H9 (cell line): ENCODE results near the gene EML2. TPM values are rescaled to one million over a fixed set of nuclear protein-coding genes. Genes with fewer than 3 reads are reported as not detected.

Experiments
- DNase-seq: peaks from one replicate; pipeline ENCODE4 v3.0.0-alpha.2; 2017
- H2AFZ ChIP-seq: one replicate; pipeline ENCODE4 v1.6.1; 2013; ENCODE audit warnings: mild to moderate bottlenecking, low read length, control low read depth, moderate library complexity
- H2AK5ac ChIP-seq: 2 replicates; pipeline ENCODE4 v1.6.1; 2013; ENCODE audit warnings: low read length, control low read depth, mixed read lengths; ENCODE audit not compliant: insufficient read length
- H2BK120ac ChIP-seq: one replicate; pipeline ENCODE4 v1.6.1; 2013; ENCODE audit warnings: low read depth, mild to moderate bottlenecking, low read length, control low read depth, inconsistent platforms; ENCODE audit not compliant: poor library complexity, severe bottlenecking
- H2BK12ac ChIP-seq: 2 replicates; pipeline ENCODE4 v1.6.1; 2013; ENCODE audit warnings: low read length, control low read depth, mixed read lengths, low read depth; ENCODE audit not compliant: insufficient read length
- H2BK15ac ChIP-seq: 2 replicates; pipeline ENCODE4 v1.6.1; 2013; ENCODE audit warnings: low read depth, low read length, control low read depth
- H2BK20ac ChIP-seq: one replicate; pipeline ENCODE4 v1.6.1; 2013; ENCODE audit warnings: low read depth, mild to moderate bottlenecking, low read length, control low read depth, inconsistent platforms; ENCODE audit not compliant: poor library complexity, severe bottlenecking
- H2BK5ac ChIP-seq: 2 replicates; pipeline ENCODE4 v1.6.1; 2013; ENCODE audit warnings: low read length, control low read depth, mixed read lengths; ENCODE audit not compliant: insufficient read length
- H3K14ac ChIP-seq: 2 replicates; pipeline ENCODE4 v1.6.1; 2013; ENCODE audit warnings: low read length, control low read depth; ENCODE audit not compliant: insufficient read depth
- H3K18ac ChIP-seq: 2 replicates; pipeline ENCODE4 v1.6.1; 2013; ENCODE audit warnings: low read depth, mild to moderate bottlenecking, mixed read lengths, low read length, control low read depth; ENCODE audit not compliant: insufficient read length
- H3K23ac ChIP-seq: 2 replicates; pipeline ENCODE4 v1.6.1; 2013; ENCODE audit warnings: low read length, control low read depth, mixed read lengths, low read depth; ENCODE audit not compliant: insufficient read length
- H3K23me2 ChIP-seq: 2 replicates; pipeline ENCODE4 v1.6.1; 2013; ENCODE audit warnings: low read depth, mild to moderate bottlenecking, mixed read lengths, low read length, control low read depth; ENCODE audit not compliant: insufficient read length, poor library complexity, severe bottlenecking
- H3K27ac ChIP-seq: 2 replicates; pipeline ENCODE4 v1.5.1; 2013; ENCODE audit warnings: low read length, control low read depth, mixed read lengths, low read depth; ENCODE audit not compliant: insufficient read length
- H3K27me3 ChIP-seq: 2 replicates; pipeline ENCODE4 v1.6.1; 2013; ENCODE audit warnings: low read length, control low read depth, inconsistent platforms; ENCODE audit not compliant: insufficient read depth
- H3K4ac ChIP-seq: 2 replicates; pipeline ENCODE4 v1.6.1; 2013; ENCODE audit warnings: low read depth, mild to moderate bottlenecking, control low read depth, inconsistent platforms, low read length, moderate library complexity
- H3K4me1 ChIP-seq: 2 replicates; pipeline ENCODE4 v1.6.1; 2013; ENCODE audit warnings: low read length, control low read depth, inconsistent platforms; ENCODE audit not compliant: insufficient read depth
- H3K4me2 ChIP-seq: 2 replicates; pipeline ENCODE4 v1.6.1; 2013; ENCODE audit warnings: low read length, control low read depth, mixed read lengths; ENCODE audit not compliant: insufficient read length, insufficient read depth
- H3K56ac ChIP-seq: 2 replicates; pipeline ENCODE4 v1.6.1; 2013; ENCODE audit warnings: low read depth, mild to moderate bottlenecking, mixed read lengths, low read length, control low read depth; ENCODE audit not compliant: insufficient read length
- H3K79me1 ChIP-seq: 2 replicates; pipeline ENCODE4 v1.6.1; 2013; ENCODE audit warnings: low read depth, mild to moderate bottlenecking, moderate library complexity, low read length, control low read depth, inconsistent platforms; ENCODE audit not compliant: insufficient read depth, poor library complexity, severe bottlenecking
- H3K79me2 ChIP-seq: 2 replicates; pipeline ENCODE4 v1.6.1; 2013; ENCODE audit warnings: low read length, control low read depth, inconsistent platforms; ENCODE audit not compliant: insufficient read depth
- H3K9ac ChIP-seq: 2 replicates; pipeline ENCODE4 v1.6.1; 2013; ENCODE audit warnings: low read length, control low read depth, mixed read lengths; ENCODE audit not compliant: insufficient read length; ENCODE audit errors: extremely low read depth
- H3K9me3 ChIP-seq: one replicate; pipeline ENCODE4 v1.6.1; 2013; ENCODE audit warnings: low read depth, low read length, inconsistent platforms; ENCODE audit not compliant: control insufficient read depth
- H3T11ph ChIP-seq: one replicate; pipeline ENCODE4 v1.6.1; 2013; ENCODE audit warnings: mild to moderate bottlenecking, low read length, control low read depth, inconsistent platforms
- H4K20me1 ChIP-seq: one replicate; pipeline ENCODE4 v1.6.1; 2013; ENCODE audit not compliant: control insufficient read depth, insufficient read length, insufficient read depth
- H4K5ac ChIP-seq: 2 replicates; pipeline ENCODE4 v1.6.1; 2013; ENCODE audit warnings: low read depth, mild to moderate bottlenecking, mixed read lengths, low read length, control low read depth; ENCODE audit not compliant: insufficient read length
- H4K8ac ChIP-seq: replicated peaks from 2 replicates; pipeline ENCODE4 v1.6.1; 2013; ENCODE audit warnings: low read length, control low read depth, mixed read lengths, low read depth; ENCODE audit not compliant: insufficient read length
- H4K91ac ChIP-seq: 2 replicates; pipeline ENCODE4 v1.6.1; 2013; ENCODE audit warnings: low read depth, mild to moderate bottlenecking, moderate library complexity, mixed read lengths, low read length, control low read depth; ENCODE audit not compliant: insufficient read length
- H3K27ac Mint-ChIP-seq, 3 experiments: 2 replicates in 2 of 3; 3 replicates in 1 of 3; pipeline ENCODE4 v1.8.0; 2020 to 2021; ENCODE audit warnings: mixed read lengths in 3 of 3, mild to moderate bottlenecking in 1 of 3, moderate library complexity in 1 of 3
- H3K27me3 Mint-ChIP-seq: 2 replicates; pipeline ENCODE4 v1.8.0; 2021; ENCODE audit warnings: low read depth, mild to moderate bottlenecking, moderate library complexity, mixed read lengths
- H3K36me3 Mint-ChIP-seq, 3 experiments: 2 replicates in 2 of 3; 3 replicates in 1 of 3; pipeline ENCODE4 v1.8.0; 2020 to 2021; ENCODE audit warnings: low read depth in 3 of 3, mixed read lengths in 3 of 3; ENCODE audit not compliant: insufficient read depth in 1 of 3
- H3K4me1 Mint-ChIP-seq, 2 experiments: 2 replicates each; pipeline ENCODE4 v1.8.0; 2020; ENCODE audit warnings: mixed read lengths in 2 of 2
- H3K4me3 Mint-ChIP-seq, 2 experiments: 2 replicates in 1 of 2; 3 replicates in 1 of 2; pipeline ENCODE4 v1.8.0; 2020 to 2021; ENCODE audit warnings: mild to moderate bottlenecking in 2 of 2, mixed read lengths in 2 of 2, moderate library complexity in 1 of 2
- H3K9me3 Mint-ChIP-seq, 2 experiments: 2 replicates in 1 of 2; 3 replicates in 1 of 2; pipeline ENCODE4 v1.8.0; 2020; ENCODE audit warnings: mild to moderate bottlenecking in 2 of 2, mixed read lengths in 2 of 2, moderate library complexity in 1 of 2
- CTCF ChIP-seq: fragments of 200-600 bp; sonication (generic); conservative IDR thresholded peaks from 3 replicates; pipeline ENCODE4 v1.8.0; 2021; ENCODE audit warnings: antibody characterized with exemption, mild to moderate bottlenecking
- WGBS: extraction: QIAGEN DNeasy Blood & Tissue Kit; methylation state at CpG from one replicate; pipeline ENCODE4 v1.1.7; 2013; ENCODE audit warnings: missing lambda C conversion rate, low lambda C conversion rate, mixed read lengths; ENCODE audit not compliant: insufficient read length; ENCODE audit errors: extremely low coverage; 5-methylcytosine and 5-hydroxymethylcytosine counted together
- total RNA-seq: library from RNA; stranded (reverse); gene quantifications from 2 replicates; pipeline ENCODE4 v1.2.1, GENCODE V29; 2021

Gene EML2
- total RNA-seq, 1 experiment from 2014 or later = 22.6 TPM

DNA sequence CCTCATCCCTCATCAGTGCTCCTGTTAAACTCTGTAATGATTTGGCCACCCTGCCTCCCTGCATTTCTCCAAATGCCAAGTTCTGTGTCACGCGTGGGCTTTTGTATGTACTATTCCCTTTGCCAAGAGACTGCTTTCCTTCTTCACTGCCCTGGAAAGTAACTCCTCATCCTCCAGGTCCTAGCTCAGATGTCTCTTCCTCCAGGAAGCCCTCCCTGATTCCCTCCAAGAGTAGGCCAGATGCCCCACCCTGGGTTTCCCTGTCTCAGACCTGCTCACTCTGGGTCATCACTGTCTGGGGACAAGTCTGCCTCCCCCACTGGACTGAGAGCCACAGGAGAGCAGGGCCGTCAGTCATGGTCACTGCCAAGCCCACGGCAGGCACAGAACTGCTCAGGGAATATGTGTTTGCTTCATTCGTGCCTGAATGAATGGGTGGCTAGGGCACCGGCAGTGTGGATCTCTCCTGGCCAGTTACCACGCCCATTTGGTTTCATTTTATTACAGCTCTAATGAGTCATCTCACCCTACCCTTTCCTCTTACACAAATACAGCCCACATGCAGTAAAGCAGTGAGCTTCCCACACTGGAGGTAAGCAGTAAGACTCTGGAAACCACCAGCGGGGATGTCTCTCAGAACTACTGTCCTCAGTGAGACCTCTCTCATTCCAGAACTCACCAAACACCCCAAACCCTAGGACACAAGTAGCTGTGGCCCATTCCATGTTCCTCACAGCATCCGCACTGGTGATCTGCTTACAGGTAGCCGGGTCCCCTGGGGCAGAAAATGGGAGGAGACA lies 25.1 kb downstream of the EML2 start:
- no peak for TF ChIP-seq CTCF
- no peak overlapping the region for H2BK5ac ChIP-seq
- Mint-ChIP-seq H3K9me3 (peaks cover 0 to 7% of the 10 kb centered on the region in 2 experiments; a peak in 2 of 5 replicates), H3K27me3 (no peaks in the 10 kb centered on the region; the same call in 1 of the 2 replicates), H3K36me3 (peaks cover 14 to 47% (median 40%) of the 10 kb centered on the region in 3 experiments), H3K27ac (peak overlapping the region in 1 of 3 experiments; percentile 57; a peak in 2 of 7 replicates), H3K4me1 (peaks cover 5 to 17% of the 10 kb centered on the region in 2 experiments; a peak in 3 of 4 replicates), H3K4me3 (peak overlapping the region in 1 of 2 experiments; percentile 41; a peak in 2 of 5 replicates)
- peaks cover 6% of the 10 kb centered on the region for H3K23me2 ChIP-seq
- no peaks in the 10 kb centered on the region for H3K27me3 ChIP-seq
- no peak overlapping the region for H3K9ac ChIP-seq
- no peak overlapping the region for H2BK12ac ChIP-seq
- no peak for DNase-seq
- H3T11ph ChIP-seq = no peak overlapping the region
- no peak overlapping the region for H4K8ac ChIP-seq
- no peak overlapping the region for H3K4me2 ChIP-seq
- H3K9me3 ChIP-seq = no peaks in the 10 kb centered on the region
- no peaks in the 10 kb centered on the region for H3K4me1 ChIP-seq
- H3K79me1 ChIP-seq = no peaks in the 10 kb centered on the region
- H3K18ac ChIP-seq = no peak overlapping the region
- H2BK15ac ChIP-seq = no peak overlapping the region
- H2BK20ac ChIP-seq = no peak overlapping the region
- H3K79me2 ChIP-seq = no peaks in the 10 kb centered on the region
- no peak overlapping the region for H3K4ac ChIP-seq
- no peak overlapping the region for H3K23ac ChIP-seq
- no peak overlapping the region for H4K5ac ChIP-seq
- H2BK120ac ChIP-seq = no peak overlapping the region
- H3K56ac ChIP-seq = no peak overlapping the region
- no peak overlapping the region for H4K91ac ChIP-seq
- H3K14ac ChIP-seq = no peak overlapping the region
- H3K27ac ChIP-seq = no peak overlapping the region
- H2AFZ ChIP-seq = no peak overlapping the region
- no peaks in the 10 kb centered on the region for H4K20me1 ChIP-seq
- WGBS = no CpG with 5 or more reads among the region's 10 CpGs
- no peak overlapping the region for H2AK5ac ChIP-seq
